Measurements from ENCODE around the gene PTER. TPM values are rescaled to one million over a fixed set of nuclear protein-coding genes. Genes with fewer than 3 reads are reported as not detected.

The PTER gene
- total RNA-seq, 1 donor from 2014 or later, result 9.9 TPM

DNA sequence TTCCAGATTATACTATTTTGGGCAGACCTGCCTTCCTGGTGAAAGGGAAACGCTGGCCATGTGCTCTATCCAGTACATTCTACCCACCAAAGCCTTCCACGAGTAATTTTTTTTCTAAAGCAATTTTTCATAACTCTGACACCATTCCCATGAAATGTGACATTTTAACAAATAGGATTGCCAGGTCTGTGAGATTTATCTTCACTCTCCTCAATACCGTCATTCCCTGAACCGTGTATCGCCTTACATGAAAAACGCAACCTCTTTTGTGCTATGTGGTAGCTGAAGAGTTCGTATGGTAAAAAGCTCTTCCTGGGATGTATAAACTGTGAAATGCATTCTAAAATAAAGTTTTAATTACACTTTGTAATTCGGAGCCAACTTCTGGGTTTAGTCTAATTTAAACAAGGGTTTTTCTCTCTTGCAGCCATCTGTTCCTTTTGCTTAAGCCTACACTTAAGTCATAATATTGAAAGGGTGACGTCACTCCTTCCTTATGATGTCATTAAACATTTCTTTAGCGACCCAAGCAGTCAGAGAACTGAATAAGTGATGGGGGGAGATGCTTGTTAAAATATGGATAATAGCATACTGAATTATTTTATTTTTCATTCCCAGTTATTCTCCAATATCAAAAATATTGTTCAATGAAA, 57.2 kb downstream of the PTER start:
- no peaks in the 10 kb centered on the region for H3K9me3 ChIP-seq (ENCODE audit: control insufficient read depth in 3 of 3, low read length in 3 of 3)
- no peaks in the 10 kb centered on the region for H3K4me1 ChIP-seq (ENCODE audit: control insufficient read depth in 3 of 3, insufficient read depth in 3 of 3, low read length in 3 of 3)
- no peak overlapping the region for H3K9ac ChIP-seq (ENCODE audit: low read depth in 1 of 3, low read length in 3 of 3)
- no peak overlapping the region for H3K4me3 ChIP-seq (ENCODE audit: low read length in 3 of 3)
- H3K36me3 ChIP-seq (ENCODE audit: control insufficient read depth in 3 of 3, insufficient read depth in 3 of 3, low read length in 3 of 3), result peaks cover 0 to 5% (median 0%) of the 10 kb centered on the region in 3 donors
- H3K27ac ChIP-seq (ENCODE audit: low read depth, low read length), result no peak overlapping the region
- no peaks in the 10 kb centered on the region for H3K27me3 ChIP-seq (ENCODE audit: control insufficient read depth in 3 of 3, insufficient read depth in 3 of 3, low read length in 3 of 3)

DNA sequence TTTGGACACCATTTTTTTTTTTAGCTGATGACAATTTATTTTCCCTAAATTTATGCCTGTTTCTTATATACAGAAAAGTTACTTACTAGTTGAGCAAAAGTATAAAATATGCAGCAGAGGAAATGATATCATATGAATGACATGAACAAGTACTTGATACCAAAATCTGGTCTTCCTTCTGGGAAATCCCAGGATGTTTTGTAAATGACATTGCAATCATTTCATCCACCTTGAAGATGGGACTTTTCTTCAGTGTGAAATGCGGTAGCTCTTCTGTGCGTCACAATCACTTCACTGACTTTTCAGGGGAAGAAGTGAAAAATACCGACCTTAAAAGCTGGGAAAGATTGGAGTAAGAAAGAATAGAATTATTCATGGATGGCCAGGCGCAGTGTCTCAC, 61.1 kb downstream of the PTER start:
- Histone ChIP-seq H3K9ac (ENCODE audit: low read depth in 1 of 3, low read length in 3 of 3) (no peak overlapping the region), H3K36me3 (ENCODE audit: control insufficient read depth in 3 of 3, insufficient read depth in 3 of 3, low read length in 3 of 3) (peaks cover 0 to 5% (median 0%) of the 10 kb centered on the region in 3 donors), H3K27me3 (ENCODE audit: control insufficient read depth in 3 of 3, insufficient read depth in 3 of 3, low read length in 3 of 3) (no peaks in the 10 kb centered on the region), H3K9me3 (ENCODE audit: control insufficient read depth in 3 of 3, low read length in 3 of 3) (no peaks in the 10 kb centered on the region), H3K4me1 (ENCODE audit: control insufficient read depth in 3 of 3, insufficient read depth in 3 of 3, low read length in 3 of 3) (no peaks in the 10 kb centered on the region), H3K4me3 (ENCODE audit: low read length in 3 of 3) (no peak overlapping the region), H3K27ac (ENCODE audit: low read depth, low read length) (no peak overlapping the region)

DNA sequence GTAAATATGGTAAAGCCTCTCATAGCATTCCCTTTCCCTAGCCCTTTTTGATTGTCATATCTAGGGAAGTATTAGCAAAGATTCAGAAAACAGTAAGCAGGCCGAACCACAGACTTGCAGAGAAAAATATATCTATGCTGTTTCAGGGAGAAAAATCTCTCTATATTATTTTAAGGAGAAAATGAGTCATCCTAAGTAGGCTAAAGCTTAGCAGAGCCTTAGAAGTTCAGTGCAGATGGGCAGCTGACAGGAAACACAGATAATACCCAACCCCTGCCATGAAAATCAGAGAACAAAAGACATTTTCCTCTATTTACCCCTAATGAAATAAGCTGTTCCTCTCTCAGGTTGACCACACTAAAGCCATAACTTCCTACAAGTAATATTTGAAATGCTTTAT, 68.4 kb downstream of the PTER start:
- H3K27me3 ChIP-seq (ENCODE audit: control insufficient read depth in 3 of 3, insufficient read depth in 3 of 3, low read length in 3 of 3), result no peaks in the 10 kb centered on the region
- no peak overlapping the region for H3K27ac ChIP-seq (ENCODE audit: low read depth, low read length)
- H3K9ac ChIP-seq (ENCODE audit: low read depth in 1 of 3, low read length in 3 of 3), result peak overlapping the region in 1 of 3 donors; percentile 14
- no peaks in the 10 kb centered on the region for H3K4me1 ChIP-seq (ENCODE audit: control insufficient read depth in 3 of 3, insufficient read depth in 3 of 3, low read length in 3 of 3)
- no peak overlapping the region for H3K4me3 ChIP-seq (ENCODE audit: low read length in 3 of 3)
- no peaks in the 10 kb centered on the region for H3K9me3 ChIP-seq (ENCODE audit: control insufficient read depth in 3 of 3, low read length in 3 of 3)
- H3K36me3 ChIP-seq (ENCODE audit: control insufficient read depth in 3 of 3, insufficient read depth in 3 of 3, low read length in 3 of 3), result peaks cover 0 to 4% (median 0%) of the 10 kb centered on the region in 3 donors

DNA sequence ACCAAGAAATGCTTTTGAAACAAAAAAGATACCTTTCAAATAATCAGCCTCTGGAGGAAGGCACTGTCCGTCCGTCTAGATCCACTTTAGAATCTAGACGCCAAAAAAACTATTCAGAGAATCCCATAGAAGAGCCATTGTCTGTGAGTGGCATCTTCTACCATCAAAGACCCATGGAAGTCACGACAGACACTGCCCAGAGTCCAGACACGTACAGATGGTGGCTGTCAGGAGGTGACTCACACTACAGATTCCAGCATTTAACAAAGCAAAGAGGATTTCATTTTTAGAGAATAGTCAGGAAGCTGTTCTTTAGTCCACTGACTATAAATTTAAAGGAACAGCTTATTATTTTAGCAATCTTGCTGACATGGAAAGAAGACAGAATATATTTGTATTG, 73.2 kb downstream of the PTER start:
- Histone ChIP-seq H3K4me1 (ENCODE audit: control insufficient read depth in 3 of 3, insufficient read depth in 3 of 3, low read length in 3 of 3) (no peaks in the 10 kb centered on the region), H3K4me3 (ENCODE audit: low read length in 3 of 3) (no peak overlapping the region), H3K27me3 (ENCODE audit: control insufficient read depth in 3 of 3, insufficient read depth in 3 of 3, low read length in 3 of 3) (no peaks in the 10 kb centered on the region), H3K27ac (ENCODE audit: low read depth, low read length) (no peak overlapping the region), H3K36me3 (ENCODE audit: control insufficient read depth in 3 of 3, insufficient read depth in 3 of 3, low read length in 3 of 3) (peaks cover 0 to 4% (median 0%) of the 10 kb centered on the region in 3 donors), H3K9me3 (ENCODE audit: control insufficient read depth in 3 of 3, low read length in 3 of 3) (no peaks in the 10 kb centered on the region), H3K9ac (ENCODE audit: low read depth in 1 of 3, low read length in 3 of 3) (no peak overlapping the region)

DNA sequence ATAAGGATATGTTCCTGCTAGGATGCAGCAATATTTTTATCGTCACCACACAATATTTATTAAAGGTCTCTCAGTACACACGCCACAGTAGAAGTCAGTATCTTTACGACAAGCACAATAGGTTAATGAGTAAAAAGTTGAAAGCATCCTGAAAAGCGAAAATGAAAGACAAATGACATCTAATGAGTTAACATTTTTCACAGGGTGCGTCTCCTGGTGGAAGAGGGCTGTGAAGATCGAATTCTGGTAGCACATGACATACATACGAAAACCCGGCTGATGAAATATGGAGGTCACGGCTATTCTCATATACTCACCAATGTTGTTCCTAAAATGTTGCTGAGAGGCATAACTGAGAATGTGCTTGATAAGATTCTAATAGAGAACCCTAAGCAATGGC, 74.0 kb downstream of the PTER start:
- Histone ChIP-seq H3K27ac (ENCODE audit: low read depth, low read length) (no peak overlapping the region), H3K9me3 (ENCODE audit: control insufficient read depth in 3 of 3, low read length in 3 of 3) (no peaks in the 10 kb centered on the region), H3K27me3 (ENCODE audit: control insufficient read depth in 3 of 3, insufficient read depth in 3 of 3, low read length in 3 of 3) (no peaks in the 10 kb centered on the region), H3K4me3 (ENCODE audit: low read length in 3 of 3) (no peak overlapping the region), H3K9ac (ENCODE audit: low read depth in 1 of 3, low read length in 3 of 3) (no peak overlapping the region), H3K4me1 (ENCODE audit: control insufficient read depth in 3 of 3, insufficient read depth in 3 of 3, low read length in 3 of 3) (no peaks in the 10 kb centered on the region), H3K36me3 (ENCODE audit: control insufficient read depth in 3 of 3, insufficient read depth in 3 of 3, low read length in 3 of 3) (peaks cover 0 to 4% (median 0%) of the 10 kb centered on the region in 3 donors)

DNA sequence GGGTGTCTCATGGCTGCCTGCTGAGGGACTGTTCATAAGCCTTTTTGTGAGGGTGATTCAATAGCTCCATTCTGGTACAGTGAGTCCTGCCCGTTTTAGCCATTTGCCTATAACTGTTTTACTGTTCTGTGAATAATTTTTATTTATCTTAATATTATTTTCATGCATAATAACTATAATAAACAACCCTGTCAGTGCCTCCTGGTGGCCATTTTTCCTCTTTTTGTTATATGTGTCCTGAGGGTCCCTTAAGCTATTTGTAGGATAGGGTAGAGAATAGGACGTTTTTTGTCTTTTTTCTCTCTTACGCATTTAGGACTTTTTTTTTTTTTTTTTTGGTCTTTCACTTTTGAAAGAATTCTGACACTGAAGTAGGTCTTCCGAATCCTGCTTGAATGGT, 82.0 kb downstream of the PTER start:
- Histone ChIP-seq H3K9me3 (ENCODE audit: control insufficient read depth in 3 of 3, low read length in 3 of 3) (no peaks in the 10 kb centered on the region), H3K27me3 (ENCODE audit: control insufficient read depth in 3 of 3, insufficient read depth in 3 of 3, low read length in 3 of 3) (peaks cover 22 to 27% (median 23%) of the 10 kb centered on the region in 3 donors), H3K4me1 (ENCODE audit: control insufficient read depth in 3 of 3, insufficient read depth in 3 of 3, low read length in 3 of 3) (peaks cover 4 to 15% (median 6%) of the 10 kb centered on the region in 3 donors), H3K9ac (ENCODE audit: low read depth in 1 of 3, low read length in 3 of 3) (no peak overlapping the region), H3K27ac (ENCODE audit: low read depth, low read length) (no peak overlapping the region), H3K36me3 (ENCODE audit: control insufficient read depth in 3 of 3, insufficient read depth in 3 of 3, low read length in 3 of 3) (no peaks in the 10 kb centered on the region), H3K4me3 (ENCODE audit: low read length in 3 of 3) (no peak overlapping the region)

DNA sequence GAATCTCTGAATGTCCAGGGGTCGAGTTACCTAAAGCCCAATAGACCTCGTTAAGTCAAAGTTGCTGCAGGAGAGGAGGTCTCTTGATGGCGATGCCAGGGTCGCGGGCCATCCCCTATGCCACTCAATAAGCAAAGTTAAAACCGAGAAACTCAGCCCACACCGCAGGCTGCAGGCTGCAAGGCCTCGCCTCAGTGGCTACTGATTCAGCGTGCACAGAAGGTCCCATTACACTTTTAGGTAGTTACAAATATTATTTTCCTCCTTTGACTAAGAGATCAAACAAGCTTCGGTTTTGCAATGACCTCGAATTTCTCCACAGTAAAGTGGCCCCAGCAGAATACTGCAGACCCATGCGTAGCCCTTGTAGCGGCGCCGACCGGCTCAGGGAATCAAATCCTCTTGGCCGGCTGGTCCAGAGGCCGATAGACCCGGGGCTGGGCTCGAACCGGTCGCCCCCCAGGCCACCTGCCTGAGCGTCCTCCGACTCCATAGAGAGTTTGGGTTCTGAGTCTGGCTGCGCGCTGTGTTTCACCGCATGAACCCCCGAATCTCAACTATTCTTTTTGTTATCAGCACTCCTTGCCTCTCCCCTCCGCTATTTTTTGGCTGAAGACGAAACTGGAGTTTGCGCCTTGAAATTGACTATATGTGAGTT, 82.6 kb downstream of the PTER start:
- H3K36me3 ChIP-seq (ENCODE audit: control insufficient read depth in 3 of 3, insufficient read depth in 3 of 3, low read length in 3 of 3), result no peaks in the 10 kb centered on the region
- H3K27ac ChIP-seq (ENCODE audit: low read depth, low read length), result no peak overlapping the region
- no peaks in the 10 kb centered on the region for H3K9me3 ChIP-seq (ENCODE audit: control insufficient read depth in 3 of 3, low read length in 3 of 3)
- peaks cover 4 to 15% (median 6%) of the 10 kb centered on the region in 3 donors for H3K4me1 ChIP-seq (ENCODE audit: control insufficient read depth in 3 of 3, insufficient read depth in 3 of 3, low read length in 3 of 3)
- H3K4me3 ChIP-seq (ENCODE audit: low read length in 3 of 3), result no peak overlapping the region
- H3K9ac ChIP-seq (ENCODE audit: low read depth in 1 of 3, low read length in 3 of 3), result no peak overlapping the region
- peaks cover 22 to 27% (median 23%) of the 10 kb centered on the region in 3 donors for H3K27me3 ChIP-seq (ENCODE audit: control insufficient read depth in 3 of 3, insufficient read depth in 3 of 3, low read length in 3 of 3)

DNA sequence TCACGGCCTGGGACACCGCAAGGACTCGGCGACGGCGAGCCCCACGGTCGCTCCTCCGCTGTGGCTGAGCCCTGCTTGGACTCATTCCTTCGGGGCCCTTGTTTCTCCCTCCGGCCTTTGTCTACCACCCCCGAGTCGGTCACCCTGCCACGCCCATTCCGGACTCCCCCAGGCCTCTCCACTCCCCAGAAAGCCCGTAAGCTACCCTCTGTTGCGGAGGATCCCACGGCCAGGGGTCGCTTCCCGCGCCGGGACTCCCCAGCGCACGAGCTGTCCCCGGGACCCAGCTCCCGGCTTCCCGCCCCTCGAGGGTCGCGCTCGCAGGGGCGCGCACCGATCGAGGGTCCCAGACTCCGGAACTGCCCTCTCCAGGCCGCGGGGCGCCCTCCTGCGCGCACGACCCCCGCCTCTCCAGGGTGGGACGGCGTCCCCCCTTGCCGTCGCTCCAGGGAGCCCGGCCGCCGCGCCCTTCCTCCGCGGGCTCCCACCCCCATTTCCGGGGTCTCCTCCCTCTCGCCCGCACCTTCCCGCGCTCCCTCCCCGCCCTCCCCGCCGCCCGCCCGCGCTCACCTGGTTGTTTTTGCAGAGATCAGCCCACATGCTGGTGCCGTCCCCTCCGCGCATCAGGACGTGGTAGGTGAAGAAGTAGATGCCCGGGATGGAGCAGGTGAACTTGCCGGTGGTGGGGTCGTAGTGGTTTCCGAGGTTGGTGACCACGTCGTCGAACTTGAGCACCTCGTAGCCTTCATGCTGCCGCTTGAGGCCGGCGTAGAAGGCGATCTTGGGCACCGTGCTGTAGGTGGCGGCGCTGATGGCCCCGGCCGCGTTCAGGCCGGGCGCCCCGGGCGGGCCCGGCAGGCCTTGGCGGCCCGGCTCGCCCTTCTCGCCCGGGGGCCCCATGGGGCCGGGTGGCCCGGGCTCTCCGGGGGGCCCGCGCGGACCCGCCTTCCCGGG, 83.4 kb downstream of the PTER start:
- Histone ChIP-seq H3K36me3 (ENCODE audit: control insufficient read depth in 3 of 3, insufficient read depth in 3 of 3, low read length in 3 of 3) (no peaks in the 10 kb centered on the region), H3K27ac (ENCODE audit: low read depth, low read length) (no peak overlapping the region), H3K9ac (ENCODE audit: low read depth in 1 of 3, low read length in 3 of 3) (no peak overlapping the region), H3K27me3 (ENCODE audit: control insufficient read depth in 3 of 3, insufficient read depth in 3 of 3, low read length in 3 of 3) (peaks cover 22 to 29% (median 23%) of the 10 kb centered on the region in 3 donors), H3K4me3 (ENCODE audit: low read length in 3 of 3) (no peak overlapping the region), H3K4me1 (ENCODE audit: control insufficient read depth in 3 of 3, insufficient read depth in 3 of 3, low read length in 3 of 3) (peaks cover 4 to 15% (median 6%) of the 10 kb centered on the region in 3 donors), H3K9me3 (ENCODE audit: control insufficient read depth in 3 of 3, low read length in 3 of 3) (no peaks in the 10 kb centered on the region)

DNA sequence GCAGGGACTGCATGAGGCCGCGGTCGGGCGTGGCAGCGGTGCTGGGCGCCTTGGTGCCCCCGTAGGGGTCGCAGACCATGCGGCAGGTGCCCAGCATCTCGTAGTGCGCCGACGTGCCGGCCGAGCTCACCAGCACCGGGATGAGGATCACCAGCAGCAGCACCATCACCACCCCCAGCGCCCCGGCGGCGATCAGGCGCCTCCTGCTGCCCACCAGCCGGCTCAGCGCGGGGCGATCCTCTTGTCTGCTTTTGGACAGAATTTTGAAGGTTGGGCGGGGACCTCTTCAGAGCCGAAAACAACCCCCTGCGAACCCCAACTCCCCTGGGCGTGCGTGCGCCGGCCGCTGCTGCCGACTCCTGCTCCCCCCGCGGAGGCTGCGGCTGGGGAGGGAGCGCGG, 84.1 kb downstream of the PTER start:
- no peaks in the 10 kb centered on the region for H3K36me3 ChIP-seq (ENCODE audit: control insufficient read depth in 3 of 3, insufficient read depth in 3 of 3, low read length in 3 of 3)
- H3K4me3 ChIP-seq (ENCODE audit: low read length in 3 of 3), result peak overlapping the region; percentile 38 to 61 (median 49)
- no peaks in the 10 kb centered on the region for H3K9me3 ChIP-seq (ENCODE audit: control insufficient read depth in 3 of 3, low read length in 3 of 3)
- peaks cover 4 to 15% (median 6%) of the 10 kb centered on the region in 3 donors for H3K4me1 ChIP-seq (ENCODE audit: control insufficient read depth in 3 of 3, insufficient read depth in 3 of 3, low read length in 3 of 3)
- H3K27me3 ChIP-seq (ENCODE audit: control insufficient read depth in 3 of 3, insufficient read depth in 3 of 3, low read length in 3 of 3), result peaks cover 22 to 29% (median 23%) of the 10 kb centered on the region in 3 donors
- H3K9ac ChIP-seq (ENCODE audit: low read depth in 1 of 3, low read length in 3 of 3), result peak overlapping the region in 1 of 3 donors; percentile 45
- no peak overlapping the region for H3K27ac ChIP-seq (ENCODE audit: low read depth, low read length)
